ENCODE measurements around the gene KCNA10.

DNA sequence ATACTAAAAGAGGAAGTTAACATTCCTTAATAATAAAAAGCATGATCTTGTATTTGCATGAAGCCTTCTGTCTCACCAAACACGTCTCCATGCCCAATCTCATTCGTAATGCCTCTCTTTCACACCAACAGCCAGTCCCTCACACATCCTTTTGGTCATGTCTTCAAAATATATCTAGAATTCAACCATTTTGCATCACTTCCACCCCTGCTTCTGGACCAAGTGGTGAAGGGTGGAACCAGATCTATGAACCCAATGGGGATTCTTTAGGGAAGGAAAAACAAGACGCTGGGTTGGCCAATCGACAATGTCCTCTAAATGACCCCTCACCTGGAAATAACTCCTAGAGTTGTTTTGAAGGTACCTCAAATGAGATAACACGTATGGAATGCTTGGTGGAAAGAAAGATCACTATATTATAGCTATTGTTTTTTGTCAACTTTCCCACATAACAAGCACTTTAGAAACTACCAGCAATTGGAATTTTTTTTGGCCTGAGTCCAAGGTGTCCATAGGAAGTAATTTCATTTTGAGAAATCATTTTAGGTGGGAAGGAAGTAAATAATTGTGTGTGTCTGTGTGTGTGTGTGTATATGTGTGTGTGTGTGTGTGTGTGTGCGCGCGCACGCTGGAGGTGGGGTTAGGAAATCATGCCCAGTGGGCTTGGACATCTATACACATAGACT, at the start of gene KCNA10:
- TF ChIP-seq, protein P1, sequence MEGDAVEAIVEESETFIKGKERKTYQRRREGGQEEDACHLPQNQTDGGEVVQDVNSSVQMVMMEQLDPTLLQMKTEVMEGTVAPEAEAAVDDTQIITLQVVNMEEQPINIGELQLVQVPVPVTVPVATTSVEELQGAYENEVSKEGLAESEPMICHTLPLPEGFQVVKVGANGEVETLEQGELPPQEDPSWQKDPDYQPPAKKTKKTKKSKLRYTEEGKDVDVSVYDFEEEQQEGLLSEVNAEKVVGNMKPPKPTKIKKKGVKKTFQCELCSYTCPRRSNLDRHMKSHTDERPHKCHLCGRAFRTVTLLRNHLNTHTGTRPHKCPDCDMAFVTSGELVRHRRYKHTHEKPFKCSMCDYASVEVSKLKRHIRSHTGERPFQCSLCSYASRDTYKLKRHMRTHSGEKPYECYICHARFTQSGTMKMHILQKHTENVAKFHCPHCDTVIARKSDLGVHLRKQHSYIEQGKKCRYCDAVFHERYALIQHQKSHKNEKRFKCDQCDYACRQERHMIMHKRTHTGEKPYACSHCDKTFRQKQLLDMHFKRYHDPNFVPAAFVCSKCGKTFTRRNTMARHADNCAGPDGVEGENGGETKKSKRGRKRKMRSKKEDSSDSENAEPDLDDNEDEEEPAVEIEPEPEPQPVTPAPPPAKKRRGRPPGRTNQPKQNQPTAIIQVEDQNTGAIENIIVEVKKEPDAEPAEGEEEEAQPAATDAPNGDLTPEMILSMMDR (IDR thresholded peaks at IDR 0.05; ENCODE audit: low read depth, low read length, poor library complexity, severe bottlenecking) = no peak
- no peak for TF ChIP-seq EZH2phosphoT487 (IDR thresholded peaks at IDR 0.05; ENCODE audit: borderline replicate concordance, low read length)

Measured in DOHH2 (cell line).